Thyroid gland (tissue), 4 donors: ENCODE results near the gene GRAMD2B.

Experiments used
- POLR2A ChIP-seq, 2 donors: fragments of 450-650 bp; IDR thresholded peaks; one replicate each; pipeline ENCODE4 v1.6.1; 2017; ENCODE audit warnings: antibody characterized with exemption in 2 of 2, mild to moderate bottlenecking in 2 of 2, moderate library complexity in 1 of 2
- TF ChIP-seq, protein P1 (sequence below), 6 experiments: fragments of 200-600 bp in 3 of 6; fragments of 450-650 bp in 3 of 6; sonication (generic) in 3 of 6; IDR thresholded peaks; one replicate each; pipeline ENCODE4 v1.5.1; 2016 to 2019; ENCODE audit warnings: antibody characterized with exemption in 6 of 6, mild to moderate bottlenecking in 2 of 6, inconsistent platforms in 1 of 6, moderate library complexity in 1 of 6

DNA sequence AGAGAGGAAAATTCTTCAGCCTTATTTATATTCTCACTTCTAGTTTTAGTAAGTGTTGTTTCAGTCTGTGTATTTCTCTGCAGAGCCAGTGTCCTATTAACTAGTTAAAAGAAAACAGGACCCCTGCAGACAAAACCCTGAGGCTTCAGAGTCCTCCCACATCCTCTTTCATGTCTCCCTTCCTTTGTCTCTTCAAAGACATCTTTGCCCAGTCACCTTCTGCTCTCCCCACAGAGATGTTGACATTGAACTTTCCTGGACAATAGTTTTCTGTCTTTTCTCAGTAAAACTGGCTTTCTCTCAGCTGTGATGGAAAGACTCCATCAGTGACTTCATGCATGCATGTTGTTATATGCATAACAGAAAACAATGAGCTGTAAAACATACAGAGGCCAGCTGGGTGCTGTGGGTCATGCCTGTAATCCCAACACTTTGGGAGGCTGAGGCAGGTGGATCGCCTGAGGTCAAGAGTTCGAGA, 20.2 kb downstream of the GRAMD2B start:
- TF ChIP-seq, protein P1, sequence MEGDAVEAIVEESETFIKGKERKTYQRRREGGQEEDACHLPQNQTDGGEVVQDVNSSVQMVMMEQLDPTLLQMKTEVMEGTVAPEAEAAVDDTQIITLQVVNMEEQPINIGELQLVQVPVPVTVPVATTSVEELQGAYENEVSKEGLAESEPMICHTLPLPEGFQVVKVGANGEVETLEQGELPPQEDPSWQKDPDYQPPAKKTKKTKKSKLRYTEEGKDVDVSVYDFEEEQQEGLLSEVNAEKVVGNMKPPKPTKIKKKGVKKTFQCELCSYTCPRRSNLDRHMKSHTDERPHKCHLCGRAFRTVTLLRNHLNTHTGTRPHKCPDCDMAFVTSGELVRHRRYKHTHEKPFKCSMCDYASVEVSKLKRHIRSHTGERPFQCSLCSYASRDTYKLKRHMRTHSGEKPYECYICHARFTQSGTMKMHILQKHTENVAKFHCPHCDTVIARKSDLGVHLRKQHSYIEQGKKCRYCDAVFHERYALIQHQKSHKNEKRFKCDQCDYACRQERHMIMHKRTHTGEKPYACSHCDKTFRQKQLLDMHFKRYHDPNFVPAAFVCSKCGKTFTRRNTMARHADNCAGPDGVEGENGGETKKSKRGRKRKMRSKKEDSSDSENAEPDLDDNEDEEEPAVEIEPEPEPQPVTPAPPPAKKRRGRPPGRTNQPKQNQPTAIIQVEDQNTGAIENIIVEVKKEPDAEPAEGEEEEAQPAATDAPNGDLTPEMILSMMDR (IDR thresholded peaks at IDR 0.05) = no peak
- TF ChIP-seq POLR2A (IDR thresholded peaks at IDR 0.05) = no peak
